Measurements from ENCODE around the gene LUC7L3. TPM values are rescaled to one million over a fixed set of nuclear protein-coding genes. Genes with fewer than 3 reads are reported as not detected.
A peak's percentile ranks its signal among the peaks of the same experiment; 100 is the strongest.

The LUC7L3 gene
- total and polyA plus RNA-seq, 10 of the 15 experiments (the other 5 are each of a cell fraction or from before 2014, with no cell fraction given): 51.3 to 176 (median 149) TPM

GRCh38 chr17:50719144-50719923 is at the start of gene LUC7L3 (continued):
- TF ChIP-seq CUX1 (IDR thresholded peaks at IDR 0.05; ENCODE audit: insufficient replicate concordance, low read depth, low read length) (no peak), CEBPB (IDR thresholded peaks at IDR 0.05; ENCODE audit: borderline replicate concordance in 1 of 2, low read depth in 2 of 2, low read length in 2 of 2) (no peak), TARDBP (IDR thresholded peaks at IDR 0.05; ENCODE audit: borderline replicate concordance) (no peak), RELA (IDR thresholded peaks at IDR 0.05; ENCODE audit: borderline replicate concordance, partially characterized antibody) (no peak), ZNF24 (IDR thresholded peaks at IDR 0.05) (no peak), EZH2 (IDR thresholded peaks at IDR 0.05; ENCODE audit: borderline replicate concordance, control insufficient read depth, low read depth, low read length) (no peak), CHD4 (IDR thresholded peaks at IDR 0.05) (no peak), TBL1XR1 (IDR thresholded peaks at IDR 0.05; ENCODE audit: low read depth, low read length) (no peak; the same call in 1 of the 2 replicates), HDGF (IDR thresholded peaks at IDR 0.05) (no peak), BCLAF1 (IDR thresholded peaks at IDR 0.05) (no peak), LARP7 (IDR thresholded peaks at IDR 0.05) (peak; percentile 76; the same call in 1 of the 2 replicates), TCF7 (IDR thresholded peaks at IDR 0.05; ENCODE audit: borderline replicate concordance) (no peak), RAD21 (IDR thresholded peaks at IDR 0.05; ENCODE audit: insufficient read depth, low read depth, low read length) (no peak), PKNOX1 (IDR thresholded peaks at IDR 0.05) (peak; percentile 13; the same call in 1 of the 2 replicates), EGR1 (IDR thresholded peaks at IDR 0.05; ENCODE audit: borderline replicate concordance in 1 of 2, low read depth in 2 of 2, low read length in 2 of 2) (peak in 1 of 2 experiments; percentile 84; a peak in 2 of 3 replicates), MTA3 (IDR thresholded peaks at IDR 0.05; ENCODE audit: borderline replicate concordance, low read length) (no peak; the same call in 1 of the 2 replicates), USF2 (IDR thresholded peaks at IDR 0.05; ENCODE audit: borderline replicate concordance, low read depth, low read length) (no peak; the same call in 1 of the 2 replicates), ATF2 (IDR thresholded peaks at IDR 0.05; ENCODE audit: low read length) (no peak)

Data from GM12878 (cell line).